Adrenal gland (tissue), 5 donors: ENCODE data around the gene NAMPT.

Source experiments
- POLR2A ChIP-seq, 2 donors: fragments of 450-650 bp; IDR thresholded peaks; one replicate each; pipeline ENCODE4 v1.6.1; 2017; ENCODE audit warnings: antibody characterized with exemption in 2 of 2, mild to moderate bottlenecking in 2 of 2, moderate library complexity in 1 of 2
- TF ChIP-seq, protein P1 (sequence below), 6 experiments: fragments of 450-650 bp in 4 of 6; fragments of 200-600 bp in 2 of 6; sonication (generic) in 1 of 6; IDR thresholded peaks; 1 replicate in 5 of 6; 2 replicates in 1 of 6; pipeline versions ENCODE4 v1.5.1 to v1.8.0; 2016 to 2021; ENCODE audit warnings: antibody characterized with exemption in 6 of 6, mild to moderate bottlenecking in 2 of 6, moderate library complexity in 1 of 6
- donor health status: DM: no; HTN: no; CAD: no.

DNA sequence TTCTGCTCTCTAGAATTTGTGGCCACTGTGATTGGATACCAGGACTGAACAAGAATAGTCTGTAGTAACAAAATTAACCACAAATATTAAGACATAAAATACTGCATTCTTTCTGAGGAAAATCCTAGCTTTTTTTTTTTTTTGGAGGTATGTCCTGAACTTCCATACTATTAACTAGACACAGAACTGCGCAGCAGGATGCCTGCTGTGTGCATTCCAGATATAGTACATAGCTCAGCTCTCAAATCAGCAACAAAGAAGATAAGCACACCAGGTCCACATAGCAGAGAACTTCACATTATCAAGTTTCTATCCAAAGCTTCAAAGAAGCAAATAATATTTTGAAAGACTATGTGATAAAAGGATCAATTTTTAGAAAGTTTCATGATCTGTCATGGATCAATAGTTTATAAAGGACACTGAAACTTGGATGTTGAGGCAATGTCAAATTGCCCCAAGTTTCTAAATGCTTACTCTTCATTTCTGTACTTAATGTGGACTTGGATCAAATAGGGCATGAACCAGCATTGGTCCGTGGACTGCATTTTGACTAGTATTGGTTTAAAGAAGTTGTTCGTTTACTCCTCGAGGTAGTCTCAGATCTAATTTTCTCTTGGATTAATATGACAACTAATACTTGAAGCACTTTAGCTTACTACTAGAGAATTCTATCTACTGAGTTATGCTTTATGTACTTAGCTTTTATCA is 15.4 kb downstream of the NAMPT start:
- TF ChIP-seq, protein P1, sequence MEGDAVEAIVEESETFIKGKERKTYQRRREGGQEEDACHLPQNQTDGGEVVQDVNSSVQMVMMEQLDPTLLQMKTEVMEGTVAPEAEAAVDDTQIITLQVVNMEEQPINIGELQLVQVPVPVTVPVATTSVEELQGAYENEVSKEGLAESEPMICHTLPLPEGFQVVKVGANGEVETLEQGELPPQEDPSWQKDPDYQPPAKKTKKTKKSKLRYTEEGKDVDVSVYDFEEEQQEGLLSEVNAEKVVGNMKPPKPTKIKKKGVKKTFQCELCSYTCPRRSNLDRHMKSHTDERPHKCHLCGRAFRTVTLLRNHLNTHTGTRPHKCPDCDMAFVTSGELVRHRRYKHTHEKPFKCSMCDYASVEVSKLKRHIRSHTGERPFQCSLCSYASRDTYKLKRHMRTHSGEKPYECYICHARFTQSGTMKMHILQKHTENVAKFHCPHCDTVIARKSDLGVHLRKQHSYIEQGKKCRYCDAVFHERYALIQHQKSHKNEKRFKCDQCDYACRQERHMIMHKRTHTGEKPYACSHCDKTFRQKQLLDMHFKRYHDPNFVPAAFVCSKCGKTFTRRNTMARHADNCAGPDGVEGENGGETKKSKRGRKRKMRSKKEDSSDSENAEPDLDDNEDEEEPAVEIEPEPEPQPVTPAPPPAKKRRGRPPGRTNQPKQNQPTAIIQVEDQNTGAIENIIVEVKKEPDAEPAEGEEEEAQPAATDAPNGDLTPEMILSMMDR (IDR thresholded peaks at IDR 0.05), result no peak
- no peak for TF ChIP-seq POLR2A (IDR thresholded peaks at IDR 0.05)
